HepG2 (cell line): ENCODE results near the gene GRM7. TPM values are rescaled to one million over a fixed set of nuclear protein-coding genes. Genes with fewer than 3 reads are reported as not detected.

Experiments
- ATAC-seq: fragments of 200-7000 bp; cut with Tn5 transposase; 3 replicates; pipeline ENCODE4 v1.9.1; 2020; ENCODE audit warnings: mild to moderate bottlenecking, moderate library complexity
- BruUV-seq: library from RNA; stranded (reverse); fragments of 400-500 nt; replicated peaks from 2 replicates; lab custom pipeline; 2021; lab: Mats Ljungman, UMichigan
- CTCF ChIA-PET: fragments of 300-600 bp; formaldehyde crosslinking; extraction: SDS; loops from one replicate; lab custom pipeline; 2021; ENCODE audit warnings: low total read pairs, inconsistent platforms, low intra/inter-chr PET ratio; lab: Yijun Ruan, JAX
- POLR2A ChIA-PET: fragments of 350-600 bp; sonication (Branson Sonifier 250); formaldehyde crosslinking; loops from one replicate; lab custom pipeline; 2020; ENCODE audit warnings: antibody characterized with exemption, inconsistent platforms; lab: Yijun Ruan, JAX
- DNase-seq: peaks from one replicate; pipeline ENCODE4 v3.0.0-alpha.2; 2015; ENCODE audit warnings: low spot score
- FAIRE-seq: peaks from 3 replicates; lab custom pipeline; 2011; peaks lifted over from hg19 to GRCh38; lab: Jason Lieb, UNC
- H2AFZ ChIP-seq: one replicate; pipeline ENCODE4 v1.6.1; 2011; ENCODE audit warnings: low read length, inconsistent platforms
- H3K27ac ChIP-seq: fragments of 300-600 bp; 3 replicates; pipeline ENCODE4 v1.8.0; 2011; ENCODE audit warnings: mixed run types, mild to moderate bottlenecking, mixed read lengths, low read length, inconsistent platforms; ENCODE audit not compliant: insufficient read depth; ENCODE audit errors: extremely low read length
- H3K27me3 ChIP-seq, 2 experiments: fragments of 200-600 bp in 1 of 2; 2 replicates in 1 of 2; 3 replicates in 1 of 2; pipeline versions ENCODE4 v1.6.0 to v1.8.0; 2011; ENCODE audit warnings: low read length in 2 of 2, mild to moderate bottlenecking in 2 of 2, moderate library complexity in 2 of 2, inconsistent platforms in 1 of 2; ENCODE audit not compliant: insufficient read depth in 2 of 2, control insufficient read depth in 1 of 2
- H3K36me3 ChIP-seq, 2 experiments: fragments of 200-600 bp in 1 of 2; replicated peaks in 1 of 2; 2 replicates in 1 of 2; 3 replicates in 1 of 2; pipeline versions ENCODE4 v1.5.1 to v1.8.0; 2011; ENCODE audit warnings: low read length in 2 of 2, inconsistent platforms in 1 of 2; ENCODE audit not compliant: insufficient read depth in 2 of 2, control insufficient read depth in 1 of 2
- H3K4me1 ChIP-seq: 2 replicates; pipeline ENCODE4 v1.5.1; 2012; ENCODE audit warnings: low read length, inconsistent platforms; ENCODE audit not compliant: insufficient read depth
- H3K4me2 ChIP-seq: 2 replicates; pipeline ENCODE4 v1.6.0; 2011; ENCODE audit warnings: low read depth, low read length, inconsistent platforms
- H3K4me3 ChIP-seq, 3 experiments: fragments of 200-600 bp in 1 of 3; sonication (generic), shearing (Covaris generic) in 1 of 3; replicated peaks in 1 of 3; 2 replicates each; pipeline ENCODE4 v1.5.1; 2011 to 2016; ENCODE audit warnings: low read length in 3 of 3, inconsistent platforms in 2 of 3, low read depth in 2 of 3, mild to moderate bottlenecking in 2 of 3, control low read depth in 1 of 3, mixed read lengths in 1 of 3; ENCODE audit not compliant: insufficient read depth in 1 of 3
- H3K79me2 ChIP-seq: one replicate; pipeline ENCODE4 v1.6.1; 2011; ENCODE audit warnings: low read length, inconsistent platforms; ENCODE audit not compliant: insufficient read depth
- H3K9ac ChIP-seq: 2 replicates; pipeline ENCODE4 v1.6.0; 2011; ENCODE audit warnings: mild to moderate bottlenecking, low read depth, low read length, inconsistent platforms; ENCODE audit not compliant: insufficient read depth
- H3K9me3 ChIP-seq: 2 replicates; pipeline ENCODE4 v1.5.1; 2012; ENCODE audit warnings: mild to moderate bottlenecking, low read length
- H4K20me1 ChIP-seq: 2 replicates; pipeline ENCODE4 v1.6.0; 2011; ENCODE audit warnings: inconsistent platforms, mild to moderate bottlenecking, low read length, moderate library complexity; ENCODE audit not compliant: insufficient read depth
- CREM ChIP-seq, 2 experiments: sonication (generic) in 1 of 2; formaldehyde crosslinking in 1 of 2; IDR thresholded peaks; 2 replicates each; pipeline versions ENCODE4 v1.4.0 to v1.6.1; 2016 to 2020; ENCODE audit warnings: antibody characterized with exemption in 1 of 2, mild to moderate bottlenecking in 1 of 2, missing genetic modification reagents in 1 of 2
- FOSL2 ChIP-seq: sonication (generic); formaldehyde crosslinking; IDR thresholded peaks from 2 replicates; pipeline ENCODE4 v1.4.0; 2020; ENCODE audit warnings: missing genetic modification reagents
- FOXO1 ChIP-seq: sonication (generic); formaldehyde crosslinking; IDR thresholded peaks from 2 replicates; pipeline ENCODE4 v1.4.0; 2020; ENCODE audit warnings: missing genetic modification reagents
- NFKB2 ChIP-seq: sonication (generic); formaldehyde crosslinking; IDR thresholded peaks from 2 replicates; pipeline ENCODE4 v1.4.0; 2020; ENCODE audit warnings: missing genetic modification reagents, borderline replicate concordance
- NR2F2 ChIP-seq: IDR thresholded peaks from 2 replicates; pipeline ENCODE4 v1.6.1; 2012; ENCODE audit warnings: low read depth, inconsistent platforms, borderline replicate concordance
- NR3C1 ChIP-seq: sonication (generic); formaldehyde crosslinking; IDR thresholded peaks from 2 replicates; pipeline ENCODE4 v1.4.0; 2020; ENCODE audit warnings: missing genetic modification reagents
- RORA ChIP-seq: sonication (generic); formaldehyde crosslinking; IDR thresholded peaks from 2 replicates; pipeline ENCODE4 v1.5.0; 2020; ENCODE audit warnings: mild to moderate bottlenecking, missing genetic modification reagents, moderate library complexity
- TBL1XR1 ChIP-seq: fragments of 150-350 bp; IDR thresholded peaks from 2 replicates; pipeline ENCODE4 v1.6.1; 2014; ENCODE audit warnings: borderline replicate concordance, low read length; ENCODE audit not compliant: partially characterized antibody
- TBX3 ChIP-seq: fragments of 450-650 bp; IDR thresholded peaks from 2 replicates; pipeline ENCODE4 v1.6.1; 2017; ENCODE audit warnings: antibody characterized with exemption, mild to moderate bottlenecking, inconsistent platforms, borderline replicate concordance
- TMF1 ChIP-seq: sonication (generic); formaldehyde crosslinking; IDR thresholded peaks from 2 replicates; pipeline ENCODE4 v1.8.1; 2022; ENCODE audit warnings: low read depth, missing genetic modification reagents
- ZBTB46 ChIP-seq: sonication (generic); formaldehyde crosslinking; IDR thresholded peaks from 2 replicates; pipeline ENCODE4 v1.4.0; 2020; ENCODE audit warnings: mild to moderate bottlenecking, missing genetic modification reagents, borderline replicate concordance
- ZFP37 ChIP-seq: sonication (generic); formaldehyde crosslinking; IDR thresholded peaks from 2 replicates; pipeline ENCODE4 v1.4.0; 2020; ENCODE audit warnings: missing genetic modification reagents, borderline replicate concordance
- ZFYVE20 ChIP-seq: sonication (generic); formaldehyde crosslinking; IDR thresholded peaks from 2 replicates; pipeline ENCODE4 v1.8.0; 2023; ENCODE audit warnings: low read depth, mild to moderate bottlenecking, moderate library complexity, missing genetic modification reagents, borderline replicate concordance
- ZMYM2 ChIP-seq: sonication (generic); formaldehyde crosslinking; IDR thresholded peaks from 2 replicates; pipeline ENCODE4 v1.8.0; 2022; ENCODE audit warnings: mild to moderate bottlenecking, missing genetic modification reagents
- WGBS: methylation state at CpG from one replicate; pipeline ENCODE4 v1.1.6; 2017; ENCODE audit warnings: low lambda C conversion rate; 5-methylcytosine and 5-hydroxymethylcytosine counted together
- in situ Hi-C: cut with HindIII; loops from 2 replicates; pipeline ENCODE4 v1.10.0; 2017; ENCODE audit warnings: low pct_unique_long_range_greater_than_20kb; ENCODE audit not compliant: extremely low pct_ligation_motif_present
- intact Hi-C: fragments of 100-400 bp; cut with micrococcal nuclease; formaldehyde crosslinking; loops from one replicate; pipeline ENCODE4 v1.10.0; 2022; ENCODE audit not compliant: unreplicated experiment
- polyA plus RNA-seq, 8 experiments: library from polyadenylated mRNA; depleted of rRNA in 3 of 8; stranded (reverse) in 7 of 8; unstranded in 1 of 8; fragments of >200 nt; fragmentation: Illumina TruSeq in 4 of 8; extraction: Trizol in 4 of 8; gene quantifications; 2 replicates each; pipeline versions ENCODE4 v1.2.1 to v1.2.3, GENCODE V29; 2011 to 2016; ENCODE audit warnings: low read depth in 4 of 8, missing spikeins in 1 of 8, mixed read lengths in 1 of 8; ENCODE audit not compliant: insufficient read depth in 1 of 8
- total RNA-seq, 5 experiments: library from RNA; depleted of rRNA; stranded (reverse); fragments of >200 nt; fragmentation: Illumina TruSeq; extraction: Trizol; gene quantifications; 2 replicates each; pipeline ENCODE4 v1.2.3, GENCODE V29; 2016; ENCODE audit warnings: low read depth in 1 of 5

GRM7 gene
- total and polyA plus RNA-seq, 2 of the 13 experiments (the other 11 are each of a cell fraction or from before 2014, with no cell fraction given), result not detected

- Histone ChIP-seq H2AFZ (no peak overlapping the region), H3K4me2 (no peak overlapping the region), H3K9ac (no peak overlapping the region), H3K27me3 (no peaks in the 10 kb centered on the region), H3K4me3 (no peak overlapping the region), H3K27ac (no peak overlapping the region), H3K9me3 (peaks cover 84% of the 10 kb centered on the region), H3K79me2 (no peaks in the 10 kb centered on the region), H4K20me1 (no peaks in the 10 kb centered on the region), H3K36me3 (no peaks in the 10 kb centered on the region), H3K4me1 (no peaks in the 10 kb centered on the region)
- in situ Hi-C loops, result no loop called here
- FAIRE-seq (no peak), DNase-seq (no peak), ATAC-seq (no peak)
- 3% methylated on average over 5 of the region's 5 CpGs for WGBS
- TF ChIP-seq NR3C1 (CRISPR knock-in tag), result no peak
- TF ChIP-seq CREM (IDR thresholded peaks at IDR 0.05), result no peak
- TF ChIP-seq CREM (CRISPR knock-in tag; IDR thresholded peaks at IDR 0.05), result no peak
- TF ChIP-seq TBX3, result no peak
- TF ChIP-seq FOSL2 (CRISPR knock-in tag), result no peak
- no peak for TF ChIP-seq RORA
- TF ChIP-seq ZMYM2 (CRISPR knock-in tag), result no peak
- TF ChIP-seq ZBTB46 (CRISPR knock-in tag), result no peak
- no peak for TF ChIP-seq TMF1 (CRISPR knock-in tag)
- no peak for TF ChIP-seq ZFYVE20 (CRISPR knock-in tag)
- TF ChIP-seq ZFP37, result no peak
- TF ChIP-seq FOXO1 (CRISPR knock-in tag), result no peak
- TF ChIP-seq NR2F2, result no peak
- no peak for TF ChIP-seq NFKB2 (CRISPR knock-in tag)
- TF ChIP-seq TBL1XR1, result no peak
- no TSS peak for BruUV-seq
- intact Hi-C loops, result no loop called here
- CTCF ChIA-PET, result no interaction called here
- POLR2A ChIA-PET, result no interaction called here
Measured at GRCh38 chr3:7015683-7016440, 154.9 kb downstream of the GRM7 start.
